SK-N-SH treated with all-trans-retinoic acid at 6 μM for 48 hours (cell line): Measurements from ENCODE around the gene GATAD2A.

Experiments used
- ATAC-seq: fragments of 200-7000 bp; cut with Tn5 transposase; 3 replicates; pipeline ENCODE4 v1.9.1; 2020; ENCODE audit warnings: mild to moderate bottlenecking, moderate library complexity
- ARNTL ChIP-seq: fragments of 450-650 bp; formaldehyde crosslinking; IDR thresholded peaks from 2 replicates; pipeline ENCODE4 v1.5.0; 2020; ENCODE audit warnings: low read depth, mild to moderate bottlenecking, moderate library complexity, borderline replicate concordance
- BACH2 ChIP-seq: fragments of 250-450 bp; sonication (Bioruptor Pico); IDR thresholded peaks from 2 replicates; pipeline ENCODE4 v1.9.0; 2021; ENCODE audit warnings: mild to moderate bottlenecking, borderline replicate concordance
- CREB5 ChIP-seq: fragments of 250-450 bp; sonication (Bioruptor Pico); IDR thresholded peaks from 2 replicates; pipeline ENCODE4 v1.5.1; 2020; ENCODE audit warnings: low read depth, mild to moderate bottlenecking, moderate library complexity
- CSDC2 ChIP-seq: fragments of 250-450 bp; sonication (Bioruptor Pico); IDR thresholded peaks from 2 replicates; pipeline ENCODE4 v1.5.0; 2020; ENCODE audit warnings: mild to moderate bottlenecking, moderate library complexity
- ESRRG ChIP-seq: fragments of 250-450 bp; sonication (Bioruptor Pico); IDR thresholded peaks from 2 replicates; pipeline ENCODE4 v1.6.1; 2021; ENCODE audit warnings: mild to moderate bottlenecking
- GLIS3 ChIP-seq: fragments of 250-450 bp; sonication (Bioruptor Pico); IDR thresholded peaks from 2 replicates; pipeline ENCODE4 v1.5.0; 2020; ENCODE audit warnings: mild to moderate bottlenecking, moderate library complexity
- ISL1 ChIP-seq: fragments of 250-450 bp; sonication (Bioruptor Pico); IDR thresholded peaks from 2 replicates; pipeline ENCODE4 v2.1.2; 2022; ENCODE audit warnings: mild to moderate bottlenecking, moderate library complexity
- OSR1 ChIP-seq: fragments of 250-450 bp; sonication (Bioruptor Pico); IDR thresholded peaks from 2 replicates; pipeline ENCODE4 v1.8.0; 2022; ENCODE audit warnings: moderate library complexity, mild to moderate bottlenecking, inconsistent platforms
- PPARA ChIP-seq: fragments of 250-450 bp; sonication (Bioruptor Pico); IDR thresholded peaks from 2 replicates; pipeline ENCODE4 v1.5.0; 2020; ENCODE audit warnings: mild to moderate bottlenecking, borderline replicate concordance
- SNAI2 ChIP-seq: fragments of 250-450 bp; sonication (Bioruptor Pico); IDR thresholded peaks from 2 replicates; pipeline ENCODE4 v1.5.0; 2020; ENCODE audit warnings: mild to moderate bottlenecking, moderate library complexity
- TCF4 ChIP-seq: fragments of 250-450 bp; sonication (Bioruptor Pico); IDR thresholded peaks from 2 replicates; pipeline ENCODE4 v1.8.0; 2021; ENCODE audit warnings: mild to moderate bottlenecking, moderate library complexity, borderline replicate concordance
- TOX ChIP-seq: fragments of 250-450 bp; sonication (Bioruptor Pico); IDR thresholded peaks from 2 replicates; pipeline ENCODE4 v1.8.0; 2021; ENCODE audit warnings: mild to moderate bottlenecking, moderate library complexity, borderline replicate concordance
- ZC3H10 ChIP-seq: fragments of 250-450 bp; sonication (Bioruptor Pico); IDR thresholded peaks from 2 replicates; pipeline ENCODE4 v1.5.1; 2021; ENCODE audit warnings: mild to moderate bottlenecking, moderate library complexity
- ZFP3 ChIP-seq: fragments of 250-450 bp; sonication (Bioruptor Pico); IDR thresholded peaks from 2 replicates; pipeline ENCODE4 v1.5.0; 2020; ENCODE audit warnings: mild to moderate bottlenecking, moderate library complexity
- ZFP30 ChIP-seq: fragments of 450-650 bp; formaldehyde crosslinking; IDR thresholded peaks from 2 replicates; pipeline ENCODE4 v1.5.0; 2022; ENCODE audit warnings: mild to moderate bottlenecking, moderate library complexity
- ZNF565 ChIP-seq: fragments of 450-650 bp; formaldehyde crosslinking; conservative IDR thresholded peaks from 2 replicates; pipeline ENCODE4 v1.5.0; 2020; ENCODE audit warnings: low read depth, mild to moderate bottlenecking, moderate library complexity
- ZNF70 ChIP-seq: fragments of 450-650 bp; formaldehyde crosslinking; IDR thresholded peaks from 2 replicates; pipeline ENCODE4 v1.5.0; 2020; ENCODE audit warnings: mild to moderate bottlenecking, moderate library complexity
- ZNF8 ChIP-seq: fragments of 450-650 bp; formaldehyde crosslinking; IDR thresholded peaks from 2 replicates; pipeline ENCODE4 v1.5.0; 2020; ENCODE audit warnings: mild to moderate bottlenecking, moderate library complexity
- TF ChIP-seq, protein P1 (sequence below): fragments of 250-450 bp; sonication (Bioruptor Pico); IDR thresholded peaks from 2 replicates; pipeline ENCODE4 v1.5.1; 2021; ENCODE audit warnings: mild to moderate bottlenecking, moderate library complexity
- TF ChIP-seq, protein P2 (sequence below): fragments of 250-450 bp; sonication (Bioruptor Pico); IDR thresholded peaks from 2 replicates; pipeline ENCODE4 v1.8.0; 2020; ENCODE audit warnings: mild to moderate bottlenecking, moderate library complexity, borderline replicate concordance
- TF ChIP-seq, protein P3 (sequence below): fragments of 250-450 bp; sonication (Bioruptor Pico); IDR thresholded peaks from 2 replicates; pipeline ENCODE4 v1.8.0; 2021; ENCODE audit warnings: low read depth, mild to moderate bottlenecking, moderate library complexity, borderline replicate concordance
- TF ChIP-seq, protein P4 (sequence below): fragments of 250-450 bp; sonication (Bioruptor Pico); IDR thresholded peaks from 2 replicates; pipeline ENCODE4 v1.5.0; 2020; ENCODE audit warnings: mild to moderate bottlenecking, moderate library complexity

The GATAD2A gene

DNA sequence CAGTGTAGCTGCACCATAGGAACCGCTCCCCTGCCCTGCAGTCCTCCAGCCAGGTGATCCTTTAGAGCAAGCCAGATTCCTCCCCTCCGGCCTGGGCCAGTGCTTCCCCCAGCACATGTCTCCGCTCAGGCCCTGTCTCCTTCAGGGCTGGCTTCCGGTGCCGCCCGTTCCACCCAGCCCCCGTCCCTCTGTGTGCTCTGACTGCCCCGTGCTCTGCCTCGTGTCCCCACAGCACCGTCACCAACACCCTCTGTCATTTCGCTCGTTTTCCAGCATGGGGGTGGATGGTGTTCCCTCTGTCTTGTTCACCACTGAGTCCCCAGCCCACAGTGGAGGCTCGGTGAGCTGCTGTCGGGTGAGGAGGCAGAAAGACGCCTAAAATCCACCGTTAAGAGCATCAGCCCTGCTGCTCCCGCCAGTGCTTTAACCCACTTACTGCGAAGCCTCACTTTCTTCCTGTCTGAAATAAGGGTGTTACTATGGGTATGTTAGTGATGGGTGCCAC lies 55.3 kb downstream of the GATAD2A start (continued):
- TF ChIP-seq CSDC2 (no peak), ARNTL (CRISPR knock-in tag) (no peak), ZFP3 (no peak), ZFP30 (CRISPR knock-in tag) (no peak), SNAI2 (CRISPR knock-in tag) (no peak), ISL1 (CRISPR knock-in tag) (no peak), GLIS3 (CRISPR knock-in tag) (no peak), OSR1 (CRISPR knock-in tag) (no peak), TCF4 (CRISPR knock-in tag) (no peak)
- TF ChIP-seq, protein P1, sequence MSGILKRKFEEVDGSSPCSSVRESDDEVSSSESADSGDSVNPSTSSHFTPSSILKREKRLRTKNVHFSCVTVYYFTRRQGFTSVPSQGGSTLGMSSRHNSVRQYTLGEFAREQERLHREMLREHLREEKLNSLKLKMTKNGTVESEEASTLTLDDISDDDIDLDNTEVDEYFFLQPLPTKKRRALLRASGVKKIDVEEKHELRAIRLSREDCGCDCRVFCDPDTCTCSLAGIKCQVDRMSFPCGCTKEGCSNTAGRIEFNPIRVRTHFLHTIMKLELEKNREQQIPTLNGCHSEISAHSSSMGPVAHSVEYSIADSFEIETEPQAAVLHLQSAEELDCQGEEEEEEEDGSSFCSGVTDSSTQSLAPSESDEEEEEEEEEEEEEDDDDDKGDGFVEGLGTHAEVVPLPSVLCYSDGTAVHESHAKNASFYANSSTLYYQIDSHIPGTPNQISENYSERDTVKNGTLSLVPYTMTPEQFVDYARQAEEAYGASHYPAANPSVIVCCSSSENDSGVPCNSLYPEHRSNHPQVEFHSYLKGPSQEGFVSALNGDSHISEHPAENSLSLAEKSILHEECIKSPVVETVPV (CRISPR knock-in tag), result no peak
- TF ChIP-seq, protein P2, sequence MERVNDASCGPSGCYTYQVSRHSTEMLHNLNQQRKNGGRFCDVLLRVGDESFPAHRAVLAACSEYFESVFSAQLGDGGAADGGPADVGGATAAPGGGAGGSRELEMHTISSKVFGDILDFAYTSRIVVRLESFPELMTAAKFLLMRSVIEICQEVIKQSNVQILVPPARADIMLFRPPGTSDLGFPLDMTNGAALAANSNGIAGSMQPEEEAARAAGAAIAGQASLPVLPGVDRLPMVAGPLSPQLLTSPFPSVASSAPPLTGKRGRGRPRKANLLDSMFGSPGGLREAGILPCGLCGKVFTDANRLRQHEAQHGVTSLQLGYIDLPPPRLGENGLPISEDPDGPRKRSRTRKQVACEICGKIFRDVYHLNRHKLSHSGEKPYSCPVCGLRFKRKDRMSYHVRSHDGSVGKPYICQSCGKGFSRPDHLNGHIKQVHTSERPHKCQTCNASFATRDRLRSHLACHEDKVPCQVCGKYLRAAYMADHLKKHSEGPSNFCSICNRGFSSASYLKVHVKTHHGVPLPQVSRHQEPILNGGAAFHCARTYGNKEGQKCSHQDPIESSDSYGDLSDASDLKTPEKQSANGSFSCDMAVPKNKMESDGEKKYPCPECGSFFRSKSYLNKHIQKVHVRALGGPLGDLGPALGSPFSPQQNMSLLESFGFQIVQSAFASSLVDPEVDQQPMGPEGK, result no peak

DNA sequence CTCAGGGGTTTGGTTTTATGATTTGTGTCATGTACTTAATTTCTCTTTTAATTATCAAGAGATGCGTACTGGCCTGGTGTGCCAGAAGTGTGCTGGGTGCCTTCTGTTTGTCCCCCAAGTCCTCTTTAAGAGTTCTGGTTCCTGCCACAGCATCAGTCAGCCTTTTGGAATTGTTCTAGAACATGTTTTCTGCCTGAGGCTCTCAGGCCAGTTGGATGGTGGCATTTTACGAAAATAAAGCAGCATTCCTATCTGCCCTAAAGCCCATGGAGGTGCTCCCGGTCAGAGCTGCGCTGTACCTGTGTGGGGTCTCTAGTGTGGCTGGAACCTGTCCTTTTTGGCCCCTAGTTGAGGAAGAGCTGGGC lies 55.8 kb downstream of the GATAD2A start:
- ATAC-seq, result no peak
- TF ChIP-seq TOX (CRISPR knock-in tag) (no peak), ZFP30 (CRISPR knock-in tag) (no peak), TCF4 (CRISPR knock-in tag) (no peak), ISL1 (CRISPR knock-in tag) (no peak), CSDC2 (no peak), CREB5 (CRISPR knock-in tag) (no peak), GLIS3 (CRISPR knock-in tag) (no peak), ZFP3 (no peak), BACH2 (no peak), ZNF70 (CRISPR knock-in tag) (no peak), ZC3H10 (CRISPR knock-in tag) (no peak), OSR1 (CRISPR knock-in tag) (no peak), ESRRG (CRISPR knock-in tag) (no peak), ARNTL (CRISPR knock-in tag) (no peak), PPARA (no peak), ZNF565 (CRISPR knock-in tag) (no peak), ZNF8 (CRISPR knock-in tag) (no peak)
- TF ChIP-seq, protein P3, sequence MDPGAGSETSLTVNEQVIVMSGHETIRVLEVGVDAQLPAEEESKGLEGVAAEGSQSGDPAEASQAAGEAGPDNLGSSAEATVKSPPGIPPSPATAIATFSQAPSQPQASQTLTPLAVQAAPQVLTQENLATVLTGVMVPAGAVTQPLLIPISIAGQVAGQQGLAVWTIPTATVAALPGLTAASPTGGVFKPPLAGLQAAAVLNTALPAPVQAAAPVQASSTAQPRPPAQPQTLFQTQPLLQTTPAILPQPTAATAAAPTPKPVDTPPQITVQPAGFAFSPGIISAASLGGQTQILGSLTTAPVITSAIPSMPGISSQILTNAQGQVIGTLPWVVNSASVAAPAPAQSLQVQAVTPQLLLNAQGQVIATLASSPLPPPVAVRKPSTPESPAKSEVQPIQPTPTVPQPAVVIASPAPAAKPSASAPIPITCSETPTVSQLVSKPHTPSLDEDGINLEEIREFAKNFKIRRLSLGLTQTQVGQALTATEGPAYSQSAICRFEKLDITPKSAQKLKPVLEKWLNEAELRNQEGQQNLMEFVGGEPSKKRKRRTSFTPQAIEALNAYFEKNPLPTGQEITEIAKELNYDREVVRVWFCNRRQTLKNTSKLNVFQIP (CRISPR knock-in tag), result no peak
- TF ChIP-seq, protein P1 (CRISPR knock-in tag), result no peak
- TF ChIP-seq, protein P4, sequence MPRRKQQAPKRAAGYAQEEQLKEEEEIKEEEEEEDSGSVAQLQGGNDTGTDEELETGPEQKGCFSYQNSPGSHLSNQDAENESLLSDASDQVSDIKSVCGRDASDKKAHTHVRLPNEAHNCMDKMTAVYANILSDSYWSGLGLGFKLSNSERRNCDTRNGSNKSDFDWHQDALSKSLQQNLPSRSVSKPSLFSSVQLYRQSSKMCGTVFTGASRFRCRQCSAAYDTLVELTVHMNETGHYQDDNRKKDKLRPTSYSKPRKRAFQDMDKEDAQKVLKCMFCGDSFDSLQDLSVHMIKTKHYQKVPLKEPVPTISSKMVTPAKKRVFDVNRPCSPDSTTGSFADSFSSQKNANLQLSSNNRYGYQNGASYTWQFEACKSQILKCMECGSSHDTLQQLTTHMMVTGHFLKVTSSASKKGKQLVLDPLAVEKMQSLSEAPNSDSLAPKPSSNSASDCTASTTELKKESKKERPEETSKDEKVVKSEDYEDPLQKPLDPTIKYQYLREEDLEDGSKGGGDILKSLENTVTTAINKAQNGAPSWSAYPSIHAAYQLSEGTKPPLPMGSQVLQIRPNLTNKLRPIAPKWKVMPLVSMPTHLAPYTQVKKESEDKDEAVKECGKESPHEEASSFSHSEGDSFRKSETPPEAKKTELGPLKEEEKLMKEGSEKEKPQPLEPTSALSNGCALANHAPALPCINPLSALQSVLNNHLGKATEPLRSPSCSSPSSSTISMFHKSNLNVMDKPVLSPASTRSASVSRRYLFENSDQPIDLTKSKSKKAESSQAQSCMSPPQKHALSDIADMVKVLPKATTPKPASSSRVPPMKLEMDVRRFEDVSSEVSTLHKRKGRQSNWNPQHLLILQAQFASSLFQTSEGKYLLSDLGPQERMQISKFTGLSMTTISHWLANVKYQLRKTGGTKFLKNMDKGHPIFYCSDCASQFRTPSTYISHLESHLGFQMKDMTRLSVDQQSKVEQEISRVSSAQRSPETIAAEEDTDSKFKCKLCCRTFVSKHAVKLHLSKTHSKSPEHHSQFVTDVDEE (CRISPR knock-in tag), result no peak
